Glomerular visceral epithelial cell (primary cell): Measurements from ENCODE around the gene CD69.

Experiments
- DNase-seq: peaks from one replicate; pipeline ENCODE4 v3.0.0-alpha.2; 2016; ENCODE audit errors: extremely low spot score

CD69 gene

DNA sequence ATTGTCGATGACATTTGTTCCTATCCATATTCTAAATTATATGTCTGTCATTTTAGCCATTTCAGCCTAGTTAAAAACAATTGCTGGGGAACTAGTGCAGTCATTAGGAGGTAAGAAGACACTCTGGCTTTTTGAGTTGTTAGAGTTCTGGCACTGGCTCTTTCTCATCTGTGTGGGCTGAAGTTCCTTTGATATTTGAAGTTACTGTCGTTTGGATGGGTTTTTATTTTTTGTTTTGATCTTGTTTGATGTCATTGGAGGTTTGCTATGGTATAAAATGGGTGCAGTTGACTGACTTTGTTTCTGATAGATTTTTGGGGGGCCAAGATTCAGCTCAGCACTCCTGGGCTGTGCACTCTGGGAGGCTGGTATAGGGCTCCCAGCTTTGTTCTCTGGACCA lies 20.7 kb upstream of the CD69 start:
- no peak for DNase-seq

DNA sequence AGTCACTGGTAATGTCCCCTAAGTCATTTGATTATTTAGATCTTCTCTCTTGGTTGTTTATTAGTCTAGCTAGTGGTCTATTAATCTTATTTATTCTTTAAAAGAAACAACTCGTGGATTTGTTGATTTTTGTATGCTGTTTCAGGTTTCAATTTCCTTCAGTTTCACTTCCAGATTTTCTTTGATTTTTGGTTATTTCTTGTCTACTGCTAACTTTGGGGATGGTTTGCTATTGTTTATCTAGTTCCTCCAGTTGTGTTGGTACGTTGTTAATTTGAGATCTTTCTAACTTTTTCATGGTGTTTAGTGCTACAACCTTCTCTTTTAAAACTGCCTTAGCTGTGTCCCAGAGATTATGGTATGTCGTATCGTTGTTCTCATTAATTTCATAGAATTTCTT lies 18.5 kb upstream of the CD69 start:
- DNase-seq: no peak

DNA sequence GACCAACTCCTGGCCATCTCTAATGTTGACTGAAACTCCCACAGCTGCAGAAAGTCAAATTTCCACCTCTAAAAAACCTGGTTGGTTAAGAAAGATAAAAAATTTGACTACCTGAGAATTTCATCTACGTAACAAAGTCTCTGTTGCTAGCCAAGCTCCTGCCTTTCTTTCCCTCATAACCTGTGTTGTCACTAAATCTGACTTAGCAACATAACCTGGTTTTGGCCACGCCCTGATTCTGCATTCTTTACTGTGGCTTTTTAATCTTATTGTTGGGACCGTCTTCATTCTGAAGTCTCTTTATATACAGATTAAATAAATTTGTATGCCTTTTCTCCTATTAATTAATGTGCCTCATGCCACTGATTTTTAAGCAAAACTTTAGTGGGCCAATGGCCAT lies 16.1 kb upstream of the CD69 start:
- no peak for DNase-seq

DNA sequence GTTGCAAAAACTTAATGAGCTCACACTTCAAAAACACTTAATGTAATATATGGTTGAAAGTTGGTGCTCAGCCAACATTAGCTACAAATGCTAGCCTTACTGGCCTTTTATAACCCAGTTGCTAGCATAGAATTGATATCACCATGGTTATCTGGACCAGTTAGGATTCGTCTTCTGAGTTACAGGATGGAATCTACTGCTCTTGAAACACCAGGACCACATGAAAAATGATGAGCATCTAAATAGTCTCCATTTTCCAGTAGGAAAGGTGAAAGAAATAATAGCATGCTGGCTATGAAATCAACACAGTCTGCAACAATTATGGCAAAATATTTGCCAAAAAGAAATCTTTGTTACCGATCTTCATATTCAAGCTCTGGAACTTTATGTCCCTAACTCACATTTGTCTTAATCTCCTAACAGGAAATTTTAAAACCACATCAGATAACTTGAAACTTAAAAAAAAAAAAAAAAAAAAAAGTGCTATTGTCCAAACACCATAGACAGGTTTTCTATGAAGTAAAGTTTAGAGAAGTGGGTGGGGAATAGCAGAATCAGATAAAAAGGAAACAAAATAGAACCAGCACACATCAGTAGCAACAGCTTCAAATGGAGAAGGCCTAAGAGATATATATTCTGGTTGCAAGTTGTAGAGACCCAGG lies 12.6 kb upstream of the CD69 start:
- DNase-seq: no peak

DNA sequence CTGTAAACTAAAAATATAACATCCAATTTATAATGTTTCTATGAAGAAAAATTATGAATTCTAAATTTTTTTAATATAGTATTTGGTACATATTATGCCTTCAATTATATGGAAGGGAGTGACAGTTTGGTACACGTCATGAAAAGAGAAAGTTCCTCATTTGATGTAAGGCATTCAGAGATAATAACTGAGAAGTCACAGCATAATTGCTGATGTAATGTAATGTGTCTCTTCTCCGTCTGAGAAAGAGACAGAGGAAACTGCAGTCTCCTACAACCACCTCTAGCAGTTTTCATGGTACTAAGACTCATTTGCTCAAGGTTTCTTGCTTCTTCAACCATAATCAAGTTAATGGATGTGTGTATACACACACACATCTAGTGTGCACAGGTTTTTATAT lies 2.3 kb upstream of the CD69 start:
- DNase-seq: no peak

DNA sequence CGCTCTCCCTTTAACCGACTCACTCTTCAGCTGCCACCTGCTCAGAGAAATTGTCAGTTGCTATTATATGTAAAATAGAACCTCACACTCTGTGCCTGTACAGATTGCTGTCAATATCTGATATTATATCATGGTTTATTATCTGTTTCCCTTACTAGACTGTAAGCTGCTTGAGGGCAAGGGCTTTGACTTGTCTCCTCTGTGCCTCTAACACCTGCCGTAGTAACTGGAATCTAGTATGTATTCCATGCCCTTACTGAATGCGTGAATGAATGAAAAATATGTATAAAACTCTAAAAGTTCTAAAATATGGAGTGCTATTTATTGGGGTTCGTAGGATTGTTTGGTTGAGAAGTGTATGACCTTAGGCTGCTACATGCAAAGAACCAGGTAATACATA lies 1.7 kb upstream of the CD69 start:
- DNase-seq: no peak

DNA sequence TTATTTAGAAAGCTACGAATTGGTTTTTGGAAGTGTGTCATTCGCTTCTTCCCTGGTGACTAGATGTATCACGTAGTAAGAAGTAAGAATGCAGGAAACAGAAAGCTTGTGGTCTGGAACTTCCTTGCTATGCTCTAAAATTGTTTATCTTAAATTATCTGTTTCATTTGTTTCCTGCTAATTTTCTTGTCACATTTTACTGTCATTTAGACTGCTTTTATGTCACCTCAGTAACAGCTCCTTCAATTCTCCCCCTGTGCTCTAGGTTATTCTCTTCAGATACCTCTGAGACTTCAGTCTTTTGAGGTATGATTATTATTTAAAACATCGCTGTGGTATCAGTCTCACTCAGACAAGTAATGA lies 699 bp upstream of the CD69 start:
- DNase-seq: no peak

DNA sequence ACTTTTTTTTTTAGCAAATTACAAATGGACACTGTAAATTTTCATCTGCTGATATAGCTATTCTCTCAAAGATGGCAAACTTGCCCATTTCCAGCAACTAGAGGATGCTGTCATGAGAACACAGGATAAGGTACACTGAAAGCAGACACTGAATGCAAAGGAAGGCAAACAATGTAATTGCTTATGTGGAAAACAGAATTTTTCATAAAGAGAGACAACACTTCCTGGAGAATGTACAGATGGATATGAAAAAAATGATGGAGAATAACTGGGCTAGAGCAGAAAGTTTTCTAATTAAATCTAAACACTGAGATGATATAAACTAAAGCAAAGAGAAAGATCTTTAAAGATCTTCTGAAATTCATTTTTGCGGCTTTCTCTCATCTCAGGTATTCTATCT lies 581 bp downstream of the CD69 start:
- DNase-seq: no peak

DNA sequence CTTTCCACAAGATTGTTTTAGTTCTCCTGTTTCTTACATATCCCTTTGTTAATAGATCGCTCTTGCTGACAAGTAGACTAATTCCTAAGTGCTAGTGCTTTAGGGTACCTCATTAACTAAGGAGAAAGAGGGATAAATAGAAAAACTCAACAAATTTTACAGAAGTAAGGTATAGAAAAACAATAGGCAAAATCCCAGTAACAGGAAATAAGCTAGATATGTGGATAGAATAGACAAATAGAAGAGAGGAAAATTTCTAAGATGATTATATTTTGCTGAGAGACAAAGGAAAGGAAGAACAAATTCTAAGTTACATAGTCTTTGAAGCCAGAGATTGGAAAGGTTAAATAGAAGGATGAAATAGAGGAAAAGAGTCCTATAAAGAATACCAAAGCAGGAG lies 1.0 kb downstream of the CD69 start:
- no peak for DNase-seq

DNA sequence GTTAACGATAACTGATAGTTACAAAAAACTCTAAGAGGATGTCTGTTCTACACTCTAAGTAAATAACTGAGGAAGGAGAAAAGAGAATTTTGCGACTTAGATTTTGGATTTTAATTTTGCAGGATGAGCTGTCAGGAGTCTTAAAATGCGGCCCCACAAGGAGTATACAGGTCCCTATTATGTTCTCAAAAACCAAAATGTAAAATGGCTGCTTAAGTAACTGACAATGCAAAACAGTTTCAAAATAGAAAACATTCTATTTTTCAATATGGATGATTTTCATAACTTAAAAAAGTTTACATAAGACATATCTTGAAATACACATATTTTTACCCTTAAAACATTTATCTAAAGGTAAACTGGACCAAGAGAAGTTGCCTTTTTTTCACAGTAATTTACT lies 2.6 kb downstream of the CD69 start:
- DNase-seq: no peak

DNA sequence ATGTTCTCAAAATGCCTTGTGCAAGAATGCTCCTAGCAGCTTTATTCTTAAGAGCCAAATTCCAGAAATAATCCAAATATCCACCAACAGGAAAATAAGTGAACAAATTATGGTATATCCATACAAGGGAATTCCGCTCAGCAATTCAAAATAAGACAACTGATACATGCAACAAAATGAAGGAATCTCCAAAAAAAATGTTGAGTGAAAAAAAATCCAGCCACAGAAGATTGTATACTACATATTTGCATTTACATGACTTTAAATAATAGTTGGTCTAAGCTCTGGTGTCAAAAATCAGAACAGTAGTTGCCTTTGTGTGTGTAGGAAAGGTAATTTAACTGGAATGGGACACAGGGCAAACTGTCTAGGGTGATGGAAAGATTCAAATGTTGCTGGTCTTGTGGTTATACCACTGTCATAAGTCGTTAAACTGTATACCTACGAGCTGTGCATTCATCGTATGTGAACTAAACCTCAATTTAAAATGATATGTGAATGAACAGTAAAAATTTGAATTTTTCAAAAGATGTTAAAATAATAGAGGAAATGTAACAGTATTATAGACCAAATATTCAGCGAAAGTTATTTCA lies 3.2 kb downstream of the CD69 start:
- DNase-seq: no peak

DNA sequence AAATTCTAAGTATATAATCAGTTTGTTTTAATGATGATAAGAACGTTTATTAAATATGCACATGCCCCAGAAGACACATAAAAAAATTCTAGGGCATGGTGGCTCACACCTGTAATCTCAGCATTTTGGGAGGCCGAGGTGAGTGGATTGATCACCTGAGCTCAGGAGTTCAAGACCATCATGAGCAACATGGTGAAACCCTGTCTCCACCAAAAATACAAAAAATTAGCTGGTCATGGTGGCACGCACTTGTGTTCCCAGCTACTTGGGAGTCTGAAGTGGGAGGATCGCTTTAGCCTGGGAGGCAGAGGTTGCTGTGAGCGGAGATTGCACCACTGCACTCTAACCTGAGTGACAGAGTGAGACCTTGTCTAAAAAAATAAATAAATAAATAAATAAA lies 4.0 kb downstream of the CD69 start:
- no peak for DNase-seq

DNA sequence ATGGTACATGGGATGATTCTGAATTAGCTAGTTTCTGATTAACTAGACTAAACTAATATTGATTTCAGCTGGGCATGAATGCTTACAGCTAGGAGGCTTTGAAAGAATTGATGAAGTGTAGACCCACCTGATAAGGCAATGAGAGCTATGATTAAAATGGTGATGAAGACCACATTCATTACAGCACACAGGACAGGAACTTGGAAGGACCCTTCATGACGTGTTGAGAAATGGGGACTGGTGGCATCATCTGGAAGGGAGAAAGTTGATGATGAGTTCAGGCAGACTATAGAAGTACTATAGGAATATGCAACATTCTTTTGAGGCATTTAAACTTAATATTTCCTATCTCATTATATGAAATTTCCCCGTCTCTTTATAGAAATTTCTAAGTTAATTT lies 4.5 kb downstream of the CD69 start:
- DNase-seq: no peak

DNA sequence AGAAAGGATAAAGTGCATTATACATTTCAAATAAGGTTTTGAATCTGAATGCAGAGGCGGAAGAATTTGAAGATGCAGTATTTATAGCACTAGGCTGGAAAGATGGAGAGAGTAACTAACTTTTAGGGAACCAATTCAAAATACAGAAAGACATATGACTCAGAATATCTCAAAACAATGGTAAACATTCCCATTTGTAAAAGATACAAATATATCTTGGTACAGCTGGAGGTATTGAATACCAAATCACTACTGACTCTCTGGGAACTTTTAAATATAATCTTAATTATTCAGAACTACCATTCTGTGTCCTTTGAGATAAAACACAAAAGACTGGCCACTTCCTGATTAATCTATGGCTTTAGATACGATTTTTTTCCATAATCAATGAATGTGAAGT lies 5.1 kb downstream of the CD69 start:
- DNase-seq: no peak

DNA sequence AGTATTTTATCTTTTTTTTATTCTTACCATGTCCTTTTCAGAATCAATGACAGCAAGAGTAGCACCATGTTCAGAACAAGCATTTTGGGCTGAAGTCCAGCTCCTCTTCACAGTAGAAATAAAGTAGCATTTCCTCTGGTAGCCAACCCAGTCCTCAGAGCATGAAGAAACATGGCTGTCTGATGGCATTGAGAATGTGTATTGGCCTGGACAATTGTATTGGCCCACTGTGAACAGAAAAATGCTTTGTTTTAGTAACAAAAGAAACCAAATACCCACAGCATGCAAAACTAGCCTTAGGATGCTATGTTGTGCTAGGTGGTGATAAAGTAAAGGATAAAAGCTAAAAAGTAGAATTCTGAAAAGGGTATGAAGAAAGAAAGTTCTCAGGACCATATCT lies 5.7 kb downstream of the CD69 start:
- no peak for DNase-seq

DNA sequence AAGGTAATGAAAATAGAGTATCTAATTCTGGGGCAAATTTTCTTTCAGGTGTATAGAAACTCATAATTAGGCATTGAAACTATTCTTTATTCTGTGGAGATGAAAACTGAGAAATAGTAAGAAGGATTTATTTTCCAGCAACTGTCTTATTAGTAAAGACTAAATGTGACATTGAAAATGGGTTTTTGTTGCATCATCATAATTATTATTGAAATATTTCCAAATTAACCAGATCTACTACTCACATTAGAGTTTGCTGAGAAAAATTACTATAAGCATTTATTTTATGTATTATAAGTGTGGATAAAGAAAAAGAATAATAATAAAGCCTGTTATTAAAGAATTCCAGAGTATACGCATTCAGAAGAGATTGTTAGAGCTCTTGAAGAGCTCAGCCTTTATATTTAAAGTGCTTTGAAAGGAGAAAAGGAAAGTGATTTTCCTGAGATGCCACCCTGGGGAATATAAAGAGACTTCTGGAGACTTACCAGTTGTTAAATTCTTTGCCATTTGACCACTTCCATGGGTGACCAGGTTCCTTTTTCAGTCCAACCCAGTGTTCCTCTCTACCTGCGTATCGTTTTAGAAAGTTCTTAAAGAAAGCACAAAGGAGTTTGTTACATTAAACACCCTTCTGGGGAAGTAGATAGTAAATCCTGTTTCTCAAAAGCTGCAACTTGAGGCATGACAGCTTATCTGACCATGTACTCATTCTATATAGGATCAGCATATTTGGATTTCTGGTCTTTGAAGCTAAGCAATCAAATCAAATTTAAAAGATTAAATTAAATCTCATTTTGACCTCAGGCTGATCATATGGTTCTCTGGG lies 6.4 kb downstream of the CD69 start:
- no peak for DNase-seq

DNA sequence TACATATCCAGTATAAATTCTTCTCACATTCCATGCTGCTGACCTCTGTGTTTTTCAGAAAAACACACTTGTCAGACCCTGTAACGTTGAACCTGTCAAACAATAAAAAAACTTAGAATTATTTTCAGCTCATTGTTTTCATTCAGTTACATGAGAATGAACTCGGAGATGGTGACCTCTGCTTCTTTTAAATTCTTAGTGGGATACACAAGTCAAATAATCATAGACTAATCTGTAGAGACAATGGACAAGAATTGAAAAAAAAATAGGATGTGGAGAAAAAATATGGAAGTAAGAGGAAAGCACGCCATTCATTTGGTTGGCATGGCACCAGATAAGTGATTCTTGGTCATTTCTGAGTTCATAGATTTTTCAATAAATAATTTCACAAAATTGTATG lies 7.2 kb downstream of the CD69 start:
- DNase-seq: no peak

DNA sequence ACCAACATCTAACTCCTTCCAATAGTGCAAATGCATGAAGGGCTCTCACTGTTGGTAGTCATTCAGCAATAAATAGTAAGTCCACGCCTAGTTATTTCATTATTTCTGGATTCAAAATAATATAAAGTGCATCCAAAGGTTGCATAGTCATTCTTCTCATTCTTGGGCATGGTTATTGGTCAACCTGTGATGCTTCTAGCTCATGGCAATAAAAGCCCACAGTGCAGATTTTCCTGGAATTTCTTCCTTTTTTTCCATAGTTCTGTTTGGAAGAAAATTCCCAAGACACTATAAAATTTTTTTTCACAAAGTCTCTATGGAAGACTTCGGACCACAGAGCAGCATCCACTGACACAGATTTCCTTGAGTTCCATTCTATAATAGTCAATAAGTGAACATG lies 7.6 kb downstream of the CD69 start:
- DNase-seq: no peak

DNA sequence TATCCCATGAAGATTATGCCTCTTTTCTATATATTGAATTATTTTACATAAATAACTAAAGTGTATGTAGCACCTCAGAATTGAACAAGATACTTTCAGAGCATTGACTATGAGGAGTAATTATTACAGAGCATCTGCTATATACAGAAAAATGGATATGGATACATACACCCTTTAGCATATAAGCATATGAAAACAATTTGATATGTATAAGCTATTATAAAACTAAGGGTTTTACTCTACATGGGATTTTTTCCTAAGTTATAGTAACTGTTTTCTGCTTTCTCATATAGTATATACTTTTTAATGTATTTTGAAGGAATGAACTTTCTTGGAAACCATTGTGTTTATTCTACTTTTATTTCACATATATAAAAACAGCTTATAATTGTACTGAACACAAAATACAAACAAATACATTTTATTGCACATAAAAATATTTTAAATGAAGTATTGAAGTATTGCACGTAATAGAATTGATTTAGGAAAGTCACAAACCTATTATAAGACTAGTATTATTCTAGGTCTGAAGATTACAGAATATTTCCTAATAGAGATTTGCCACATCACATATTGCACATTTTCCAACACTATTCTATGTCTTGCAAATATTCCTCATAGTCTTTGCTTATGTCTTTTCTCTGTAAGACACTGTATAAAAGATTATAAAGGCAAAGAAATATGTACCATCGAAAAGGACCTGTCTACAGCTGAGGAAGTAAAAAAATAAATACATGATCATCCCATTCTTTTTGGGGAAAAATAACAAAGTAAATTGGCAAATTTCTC lies 8.4 kb downstream of the CD69 start:
- DNase-seq: no peak

DNA sequence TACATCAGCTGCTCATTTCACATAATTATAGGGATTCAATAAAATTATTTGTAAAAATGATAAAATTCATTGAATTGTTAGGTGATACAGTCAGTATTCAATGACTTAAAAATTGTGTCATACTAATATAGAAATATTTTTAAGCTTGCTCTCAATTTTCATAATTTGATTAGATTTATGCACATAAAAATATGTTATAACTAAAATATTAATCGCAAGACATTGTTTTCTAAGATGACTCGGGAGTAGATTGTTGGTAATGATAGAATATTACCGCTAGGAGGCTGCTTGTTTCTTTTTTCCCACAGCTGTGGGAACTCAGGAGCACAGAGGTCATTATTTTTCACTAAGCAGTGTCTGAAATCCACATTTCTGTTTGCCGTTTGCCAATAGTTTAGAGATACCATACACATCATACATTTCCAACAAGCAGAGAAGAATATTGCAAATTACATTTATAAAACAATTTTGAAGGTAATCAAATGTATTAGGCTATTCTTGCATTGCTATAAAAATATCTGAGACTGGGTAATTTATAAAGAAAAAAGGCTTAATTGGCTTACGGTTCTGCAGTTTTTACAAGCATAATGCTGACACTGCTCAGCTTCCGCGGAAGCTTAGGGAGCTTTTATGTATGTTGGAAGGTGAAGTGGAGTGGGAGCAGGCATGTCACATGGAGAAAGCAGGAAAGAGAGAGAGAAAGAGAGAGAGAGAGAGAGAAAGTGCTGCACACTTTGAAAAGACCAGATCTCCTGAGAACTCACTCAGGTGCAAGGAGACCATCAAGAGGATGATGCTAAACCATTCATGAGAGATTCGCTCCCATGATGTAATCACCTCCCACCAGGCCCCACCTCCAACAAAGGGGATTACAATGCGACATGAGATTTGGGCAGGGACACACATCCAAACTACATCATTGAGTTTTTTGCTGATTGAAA lies 9.2 kb downstream of the CD69 start:
- peak; percentile 28 for DNase-seq
